Fibroblast of pulmonary artery (primary cell): Measurements from ENCODE around the gene CLIC1.
"Not testable (repeated sequence)": the region's sequence is repeated elsewhere in the genome, so short reads cannot be mapped to it uniquely, and the experiment has no call there.

Experiments
- DNase-seq: peaks from one replicate; pipeline ENCODE4 v3.0.0-alpha.2; 2010; ENCODE audit warnings: low read depth
- H3K4me3 ChIP-seq: replicated peaks from 2 replicates; pipeline ENCODE4 v1.5.1; 2011; ENCODE audit warnings: low read depth, mild to moderate bottlenecking, control low read depth, low read length, moderate library complexity
- TF ChIP-seq, protein P1 (sequence below): IDR thresholded peaks from 2 replicates; pipeline ENCODE4 v1.5.1; 2011; ENCODE audit warnings: mild to moderate bottlenecking, control low read depth, low read length, inconsistent platforms; ENCODE audit errors: missing control alignments

CLIC1 gene

GRCh38 chr6:31713991-31714684 lies 22.2 kb downstream of the CLIC1 start:
- H3K4me3 ChIP-seq, result no peak overlapping the region
- TF ChIP-seq, protein P1, sequence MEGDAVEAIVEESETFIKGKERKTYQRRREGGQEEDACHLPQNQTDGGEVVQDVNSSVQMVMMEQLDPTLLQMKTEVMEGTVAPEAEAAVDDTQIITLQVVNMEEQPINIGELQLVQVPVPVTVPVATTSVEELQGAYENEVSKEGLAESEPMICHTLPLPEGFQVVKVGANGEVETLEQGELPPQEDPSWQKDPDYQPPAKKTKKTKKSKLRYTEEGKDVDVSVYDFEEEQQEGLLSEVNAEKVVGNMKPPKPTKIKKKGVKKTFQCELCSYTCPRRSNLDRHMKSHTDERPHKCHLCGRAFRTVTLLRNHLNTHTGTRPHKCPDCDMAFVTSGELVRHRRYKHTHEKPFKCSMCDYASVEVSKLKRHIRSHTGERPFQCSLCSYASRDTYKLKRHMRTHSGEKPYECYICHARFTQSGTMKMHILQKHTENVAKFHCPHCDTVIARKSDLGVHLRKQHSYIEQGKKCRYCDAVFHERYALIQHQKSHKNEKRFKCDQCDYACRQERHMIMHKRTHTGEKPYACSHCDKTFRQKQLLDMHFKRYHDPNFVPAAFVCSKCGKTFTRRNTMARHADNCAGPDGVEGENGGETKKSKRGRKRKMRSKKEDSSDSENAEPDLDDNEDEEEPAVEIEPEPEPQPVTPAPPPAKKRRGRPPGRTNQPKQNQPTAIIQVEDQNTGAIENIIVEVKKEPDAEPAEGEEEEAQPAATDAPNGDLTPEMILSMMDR, result no peak
- no peak for DNase-seq

DNA sequence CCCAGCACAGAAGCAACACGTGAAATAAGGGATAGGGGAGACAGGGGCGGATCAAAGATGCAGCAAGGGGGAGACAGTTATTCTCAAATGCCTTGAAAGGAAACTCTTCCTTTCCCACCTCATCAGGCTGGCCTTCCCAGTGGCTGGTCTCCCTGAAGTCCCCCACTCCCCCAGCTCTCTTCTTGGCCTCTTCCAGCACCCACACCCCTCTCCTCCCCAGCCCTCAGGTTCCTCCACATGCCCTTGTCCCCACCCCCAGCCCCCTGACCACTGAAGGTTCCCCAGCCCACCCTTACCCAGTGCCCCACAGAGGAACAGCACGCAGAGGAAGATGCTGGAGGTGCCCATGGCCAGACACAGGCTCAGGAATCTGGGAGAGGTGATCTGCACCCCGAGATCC lies 22.9 kb downstream of the CLIC1 start:
- no peak for DNase-seq
- TF ChIP-seq, protein P1, result no peak
- no peak overlapping the region for H3K4me3 ChIP-seq

- TF ChIP-seq, protein P1, result no peak
- no peak overlapping the region for H3K4me3 ChIP-seq
- no peak for DNase-seq
These were observed 24.0 kb downstream of the CLIC1 start for GRCh38 chr6:31712296-31712695.

DNA sequence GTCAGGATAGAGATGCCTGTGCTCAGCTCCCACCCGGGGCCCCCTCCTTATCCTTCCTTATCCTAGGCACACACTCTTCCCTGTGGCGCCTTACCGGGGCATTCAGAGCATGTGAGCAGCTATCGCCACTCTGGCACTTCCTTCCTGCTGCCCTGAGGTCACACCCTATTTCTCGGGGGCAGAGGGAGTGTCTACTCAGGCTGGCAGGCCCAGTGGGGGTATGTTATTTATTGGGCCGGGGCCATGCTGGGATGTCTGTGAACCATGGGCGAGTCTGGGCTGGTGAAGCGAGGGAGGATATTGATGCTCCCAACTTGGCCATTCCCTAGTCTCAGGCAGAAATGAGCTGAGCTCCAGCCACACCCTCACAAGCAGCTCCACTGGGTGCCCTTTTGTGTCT lies 25.1 kb downstream of the CLIC1 start:
- no peak overlapping the region for H3K4me3 ChIP-seq
- DNase-seq, result no peak
- TF ChIP-seq, protein P1, result no peak

DNA sequence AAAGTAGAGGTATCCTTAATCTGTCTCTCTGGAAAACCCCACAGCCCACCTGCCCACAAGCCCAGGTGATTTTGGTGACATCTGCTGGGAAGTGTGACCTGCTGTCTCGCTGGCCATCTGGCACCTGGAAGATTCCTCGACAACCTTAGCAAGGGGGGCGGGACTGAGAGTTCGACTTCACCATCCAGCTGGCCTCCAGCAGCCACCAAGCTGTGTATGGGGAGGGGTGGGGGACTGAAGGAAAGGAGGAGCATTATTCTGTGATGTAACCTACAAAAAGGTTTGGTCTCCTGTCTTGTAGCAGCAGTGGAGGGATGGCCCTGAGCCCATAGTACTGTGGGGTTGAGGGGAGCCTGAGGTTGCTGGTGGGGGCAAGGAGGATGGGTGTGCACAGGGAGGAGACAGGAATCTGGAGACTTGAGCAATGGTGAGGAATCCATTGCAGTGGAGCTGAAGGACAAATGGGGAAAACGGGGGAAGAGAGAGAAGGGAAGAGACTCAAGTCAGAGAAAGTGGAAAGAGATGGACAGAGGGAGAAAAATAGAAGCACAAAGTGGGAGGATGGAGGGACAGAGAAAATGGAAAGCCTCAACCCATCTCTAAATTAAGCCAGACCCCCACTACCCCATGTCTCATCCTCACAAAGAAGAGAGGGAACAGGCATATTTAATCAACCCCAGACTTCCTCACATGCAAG lies 25.7 kb downstream of the CLIC1 start:
- no peak overlapping the region for H3K4me3 ChIP-seq

GRCh38 chr6:31709157-31709556 lies 27.2 kb downstream of the CLIC1 start:
- DNase-seq, H3K4me3 ChIP-seq: not testable (repeated sequence)

More for the DNA sequence above, 25.7 kb downstream of the CLIC1 start:
- DNase-seq, result no peak
- TF ChIP-seq, protein P1, result no peak

DNA sequence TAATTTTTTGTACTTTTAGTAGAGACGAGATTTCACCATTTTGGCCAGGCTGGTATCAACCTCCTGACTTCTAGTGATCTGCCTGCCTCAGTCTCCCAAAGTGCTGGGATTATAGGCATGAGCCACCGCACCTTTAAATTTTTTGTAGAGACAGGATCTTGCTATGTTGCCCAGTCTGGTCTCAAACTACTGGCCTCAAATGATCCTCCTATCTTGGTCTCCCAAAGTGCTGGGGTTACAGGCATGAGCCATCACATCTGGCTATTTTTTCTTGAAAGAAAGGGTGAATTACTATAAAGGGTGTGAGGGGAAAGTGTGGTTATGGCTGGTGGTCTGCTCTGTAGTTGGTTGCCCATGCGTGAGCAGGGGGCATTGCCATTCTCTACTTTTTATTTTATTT lies 28.1 kb downstream of the CLIC1 start:
- no peak overlapping the region for H3K4me3 ChIP-seq
- DNase-seq, result no peak
- TF ChIP-seq, protein P1, result no peak
